SU-DHL-6 (cell line): ENCODE results near the gene FNIP2.
"Not testable (repeated sequence)": the region's sequence is repeated elsewhere in the genome, so short reads cannot be mapped to it uniquely, and the experiment has no call there.

Experiments
- H2AFZ ChIP-seq: fragments of 200-600 bp; sonication (generic); 2 replicates; pipeline ENCODE4 v1.6.1; 2014; ENCODE audit warnings: low read depth, mild to moderate bottlenecking, moderate library complexity, mixed read lengths, antibody characterized with exemption, low read length; ENCODE audit not compliant: severe bottlenecking
- H3F3A ChIP-seq: fragments of 200-600 bp; shearing (Covaris generic); 2 replicates; pipeline ENCODE4 v1.6.0; 2016; ENCODE audit warnings: antibody characterized with exemption, mild to moderate bottlenecking; ENCODE audit not compliant: insufficient read depth
- H3K27ac ChIP-seq: fragments of 200-600 bp; sonication (generic); 2 replicates; pipeline ENCODE4 v1.5.1; 2016; ENCODE audit warnings: low read depth, mild to moderate bottlenecking, low read length, moderate library complexity, mixed read lengths
- H3K27me3 ChIP-seq: fragments of 200-600 bp; sonication (generic), shearing (Covaris generic); 2 replicates; pipeline ENCODE4 v1.6.0; 2014; ENCODE audit warnings: mild to moderate bottlenecking, low read length
- H3K36me3 ChIP-seq: fragments of 200-600 bp; sonication (generic); 2 replicates; pipeline ENCODE4 v1.6.1; 2014; ENCODE audit warnings: mild to moderate bottlenecking, low read length, mixed read lengths
- H3K4me2 ChIP-seq: fragments of 300-600, 200-600 bp; shearing (Covaris generic), sonication (generic); 2 replicates; pipeline ENCODE4 v1.6.0; 2014; ENCODE audit warnings: low read length, low read depth, mild to moderate bottlenecking; ENCODE audit not compliant: poor library complexity, severe bottlenecking
- H3K4me3 ChIP-seq: fragments of 200-600 bp; sonication (generic); 2 replicates; pipeline ENCODE4 v1.5.1; 2014; ENCODE audit warnings: antibody characterized with exemption, low read length, mild to moderate bottlenecking, mixed read lengths; ENCODE audit not compliant: insufficient read depth, poor library complexity, severe bottlenecking
- H3K79me2 ChIP-seq: fragments of 200-600 bp; sonication (generic); 2 replicates; pipeline ENCODE4 v1.6.1; 2014; ENCODE audit warnings: mild to moderate bottlenecking, low read length, moderate library complexity; ENCODE audit not compliant: insufficient read depth
- H3K9ac ChIP-seq: fragments of 200-600 bp; sonication (generic); 2 replicates; pipeline ENCODE4 v1.7.0; 2014; ENCODE audit warnings: mild to moderate bottlenecking, low read length
- H3K9me2 ChIP-seq: fragments of 200-600 bp; sonication (generic); replicated peaks from 2 replicates; pipeline ENCODE4 v1.6.1; 2014; ENCODE audit warnings: low read length; ENCODE audit not compliant: insufficient read depth
- H3K9me3 ChIP-seq: fragments of 200-600 bp; sonication (generic); 2 replicates; pipeline ENCODE4 v1.6.1; 2014; ENCODE audit warnings: low read length, mixed read lengths; ENCODE audit not compliant: insufficient read depth
- H4K20me1 ChIP-seq: fragments of 200-600 bp; sonication (generic); 2 replicates; pipeline ENCODE4 v1.6.1; 2014; ENCODE audit warnings: low read depth, mild to moderate bottlenecking, antibody characterized with exemption, low read length, moderate library complexity, mixed read lengths
- EZH2phosphoT487 ChIP-seq: fragments of 200-600 bp; sonication (generic), shearing (Covaris generic); conservative IDR thresholded peaks from 2 replicates; pipeline ENCODE4 v1.6.1; 2018; ENCODE audit warnings: mild to moderate bottlenecking, antibody characterized with exemption, low read length, moderate library complexity, mixed read lengths
- TF ChIP-seq, protein P1 (sequence below): fragments of 200-600 bp; sonication (generic); IDR thresholded peaks from one replicate; pipeline ENCODE4 v1.5.1; 2017; ENCODE audit warnings: antibody characterized with exemption, mild to moderate bottlenecking, low read length, moderate library complexity; ENCODE audit not compliant: insufficient read depth, poor library complexity, severe bottlenecking

The FNIP2 gene

DNA sequence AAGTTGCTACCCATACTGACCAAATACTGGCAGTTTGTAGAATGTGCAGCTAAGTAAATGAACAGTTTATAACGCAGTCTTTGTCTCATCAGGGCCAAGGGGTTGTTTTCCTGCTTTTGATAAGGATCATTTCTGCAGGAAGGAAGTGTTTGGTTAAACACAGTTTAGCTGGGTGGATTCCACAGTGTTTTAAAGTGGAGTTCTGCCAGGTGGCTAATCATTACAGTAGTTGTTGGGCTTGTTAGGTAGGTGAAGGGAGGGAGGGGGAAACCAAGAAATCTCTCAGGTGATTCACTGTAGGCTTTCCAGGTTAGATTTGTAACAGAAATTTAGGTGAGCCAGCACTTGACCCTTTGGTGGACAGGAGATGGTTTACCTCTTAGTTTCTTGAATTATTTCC, 58.1 kb downstream of the FNIP2 start:
- Histone ChIP-seq H3F3A (no peaks in the 10 kb centered on the region), H3K4me3 (no peak overlapping the region), H3K27ac (no peak overlapping the region), H2AFZ (no peak overlapping the region), H3K27me3 (no peaks in the 10 kb centered on the region), H3K9me2 (no peaks in the 10 kb centered on the region), H3K9me3 (no peaks in the 10 kb centered on the region), H3K36me3 (no peaks in the 10 kb centered on the region), H3K9ac (no peak overlapping the region), H3K79me2 (no peaks in the 10 kb centered on the region), H3K4me2 (no peak overlapping the region), H4K20me1 (no peaks in the 10 kb centered on the region)
- TF ChIP-seq, protein P1, sequence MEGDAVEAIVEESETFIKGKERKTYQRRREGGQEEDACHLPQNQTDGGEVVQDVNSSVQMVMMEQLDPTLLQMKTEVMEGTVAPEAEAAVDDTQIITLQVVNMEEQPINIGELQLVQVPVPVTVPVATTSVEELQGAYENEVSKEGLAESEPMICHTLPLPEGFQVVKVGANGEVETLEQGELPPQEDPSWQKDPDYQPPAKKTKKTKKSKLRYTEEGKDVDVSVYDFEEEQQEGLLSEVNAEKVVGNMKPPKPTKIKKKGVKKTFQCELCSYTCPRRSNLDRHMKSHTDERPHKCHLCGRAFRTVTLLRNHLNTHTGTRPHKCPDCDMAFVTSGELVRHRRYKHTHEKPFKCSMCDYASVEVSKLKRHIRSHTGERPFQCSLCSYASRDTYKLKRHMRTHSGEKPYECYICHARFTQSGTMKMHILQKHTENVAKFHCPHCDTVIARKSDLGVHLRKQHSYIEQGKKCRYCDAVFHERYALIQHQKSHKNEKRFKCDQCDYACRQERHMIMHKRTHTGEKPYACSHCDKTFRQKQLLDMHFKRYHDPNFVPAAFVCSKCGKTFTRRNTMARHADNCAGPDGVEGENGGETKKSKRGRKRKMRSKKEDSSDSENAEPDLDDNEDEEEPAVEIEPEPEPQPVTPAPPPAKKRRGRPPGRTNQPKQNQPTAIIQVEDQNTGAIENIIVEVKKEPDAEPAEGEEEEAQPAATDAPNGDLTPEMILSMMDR, result no peak
- no peak for TF ChIP-seq EZH2phosphoT487

DNA sequence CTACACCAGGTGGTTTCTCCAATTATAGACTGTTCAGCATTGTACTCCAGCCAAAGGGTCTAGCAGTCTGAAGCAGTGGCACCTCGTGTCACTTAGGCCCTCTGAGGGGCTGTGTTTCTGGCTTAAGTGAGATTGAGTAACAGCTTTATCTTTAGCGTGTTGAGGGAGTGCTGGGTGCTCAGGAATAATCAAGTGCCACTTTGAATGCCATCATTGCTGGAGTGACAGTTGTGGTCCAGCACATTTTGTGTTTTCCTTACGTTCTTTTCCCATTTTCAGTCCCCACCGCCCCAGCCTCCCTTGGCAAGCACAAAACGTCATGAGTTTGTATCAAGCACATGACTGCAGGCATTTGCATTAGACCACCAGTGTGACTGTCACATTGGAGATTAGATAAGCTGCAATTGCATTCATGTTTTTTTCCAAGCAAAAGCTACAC, 58.7 kb downstream of the FNIP2 start:
- Histone ChIP-seq H3K9me3 (no peaks in the 10 kb centered on the region), H3K4me2 (no peak overlapping the region), H3K9ac (no peak overlapping the region), H4K20me1 (no peaks in the 10 kb centered on the region), H3K4me3 (no peak overlapping the region), H2AFZ (no peak overlapping the region), H3K27ac (no peak overlapping the region), H3K9me2 (no peaks in the 10 kb centered on the region), H3F3A (no peaks in the 10 kb centered on the region), H3K27me3 (no peaks in the 10 kb centered on the region), H3K36me3 (no peaks in the 10 kb centered on the region), H3K79me2 (no peaks in the 10 kb centered on the region)
- no peak for TF ChIP-seq EZH2phosphoT487
- TF ChIP-seq, protein P1, result no peak

GRCh38 chr4:158828151-158828550, 59.3 kb downstream of the FNIP2 start:
- H2AFZ ChIP-seq, H3F3A ChIP-seq, H3K27me3 ChIP-seq, H3K9me2 ChIP-seq, H3K9me3 ChIP-seq, H3K36me3 ChIP-seq, H4K20me1 ChIP-seq, H3K79me2 ChIP-seq, H3K9ac ChIP-seq, H3K27ac ChIP-seq, H3K4me3 ChIP-seq, H3K4me2 ChIP-seq: not testable (repeated sequence)

DNA sequence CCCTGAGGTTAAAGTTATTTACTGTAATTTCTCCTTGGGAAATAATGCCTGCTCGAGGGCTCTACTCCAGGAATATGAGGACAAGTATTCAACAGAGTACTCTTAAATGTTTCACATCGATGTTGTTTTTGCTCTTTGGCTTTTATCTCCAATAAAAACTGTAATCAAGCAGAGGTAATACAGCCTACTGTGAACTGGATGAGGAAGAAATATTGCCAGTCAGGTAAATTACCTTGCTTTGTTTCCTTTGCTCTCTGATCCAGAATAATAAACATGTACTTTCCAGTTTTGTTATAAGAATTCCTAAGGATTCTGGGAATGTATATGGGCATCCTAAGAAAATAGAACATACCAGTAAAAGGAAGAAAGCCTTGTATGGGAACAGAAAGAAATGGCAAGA, 60.4 kb downstream of the FNIP2 start:
- no peak for TF ChIP-seq EZH2phosphoT487
- TF ChIP-seq, protein P1, result no peak
- H3K79me2 ChIP-seq, result no peaks in the 10 kb centered on the region
- no peaks in the 10 kb centered on the region for H4K20me1 ChIP-seq

More for the DNA sequence above, 60.4 kb downstream of the FNIP2 start:
- H3K9ac ChIP-seq, result no peak overlapping the region
- H3K4me2 ChIP-seq, result no peak overlapping the region
- H3K36me3 ChIP-seq, result no peaks in the 10 kb centered on the region
- H2AFZ ChIP-seq, result no peak overlapping the region
- no peak overlapping the region for H3K27ac ChIP-seq
- H3K9me3 ChIP-seq, result no peaks in the 10 kb centered on the region
- no peaks in the 10 kb centered on the region for H3F3A ChIP-seq
- H3K27me3 ChIP-seq, result no peaks in the 10 kb centered on the region
- no peak overlapping the region for H3K4me3 ChIP-seq
- H3K9me2 ChIP-seq, result no peaks in the 10 kb centered on the region
